SK-N-SH treated with all-trans-retinoic acid at 6 μM for 48 hours (cell line): Measurements from ENCODE around the gene UPK2.
A peak's percentile ranks its signal among the peaks of the same experiment; 100 is the strongest.

Source experiments
- ATAC-seq: fragments of 200-7000 bp; cut with Tn5 transposase; 3 replicates; pipeline ENCODE4 v1.9.1; 2020; ENCODE audit warnings: mild to moderate bottlenecking, moderate library complexity
- ARNTL ChIP-seq: fragments of 450-650 bp; formaldehyde crosslinking; IDR thresholded peaks from 2 replicates; pipeline ENCODE4 v1.5.0; 2020; ENCODE audit warnings: low read depth, mild to moderate bottlenecking, moderate library complexity, borderline replicate concordance
- BACH2 ChIP-seq: fragments of 250-450 bp; sonication (Bioruptor Pico); IDR thresholded peaks from 2 replicates; pipeline ENCODE4 v1.9.0; 2021; ENCODE audit warnings: mild to moderate bottlenecking, borderline replicate concordance
- CSDC2 ChIP-seq: fragments of 250-450 bp; sonication (Bioruptor Pico); IDR thresholded peaks from 2 replicates; pipeline ENCODE4 v1.5.0; 2020; ENCODE audit warnings: mild to moderate bottlenecking, moderate library complexity
- ESRRG ChIP-seq: fragments of 250-450 bp; sonication (Bioruptor Pico); IDR thresholded peaks from 2 replicates; pipeline ENCODE4 v1.6.1; 2021; ENCODE audit warnings: mild to moderate bottlenecking
- ISL1 ChIP-seq: fragments of 250-450 bp; sonication (Bioruptor Pico); IDR thresholded peaks from 2 replicates; pipeline ENCODE4 v2.1.2; 2022; ENCODE audit warnings: mild to moderate bottlenecking, moderate library complexity
- OSR1 ChIP-seq: fragments of 250-450 bp; sonication (Bioruptor Pico); IDR thresholded peaks from 2 replicates; pipeline ENCODE4 v1.8.0; 2022; ENCODE audit warnings: moderate library complexity, mild to moderate bottlenecking, inconsistent platforms
- POU6F1 ChIP-seq: fragments of 250-450 bp; sonication (Bioruptor Pico); IDR thresholded peaks from 2 replicates; pipeline ENCODE4 v1.8.0; 2021; ENCODE audit warnings: low read depth, mild to moderate bottlenecking, moderate library complexity, borderline replicate concordance
- PPARA ChIP-seq: fragments of 250-450 bp; sonication (Bioruptor Pico); IDR thresholded peaks from 2 replicates; pipeline ENCODE4 v1.5.0; 2020; ENCODE audit warnings: mild to moderate bottlenecking, borderline replicate concordance
- RARB ChIP-seq: fragments of 250-450 bp; sonication (Bioruptor Pico); IDR thresholded peaks from 2 replicates; pipeline ENCODE4 v1.8.0; 2021; ENCODE audit warnings: mild to moderate bottlenecking, moderate library complexity
- SNAI2 ChIP-seq: fragments of 250-450 bp; sonication (Bioruptor Pico); IDR thresholded peaks from 2 replicates; pipeline ENCODE4 v1.5.0; 2020; ENCODE audit warnings: mild to moderate bottlenecking, moderate library complexity
- TCF4 ChIP-seq: fragments of 250-450 bp; sonication (Bioruptor Pico); IDR thresholded peaks from 2 replicates; pipeline ENCODE4 v1.8.0; 2021; ENCODE audit warnings: mild to moderate bottlenecking, moderate library complexity, borderline replicate concordance
- TOX ChIP-seq: fragments of 250-450 bp; sonication (Bioruptor Pico); IDR thresholded peaks from 2 replicates; pipeline ENCODE4 v1.8.0; 2021; ENCODE audit warnings: mild to moderate bottlenecking, moderate library complexity, borderline replicate concordance
- ZFP3 ChIP-seq: fragments of 250-450 bp; sonication (Bioruptor Pico); IDR thresholded peaks from 2 replicates; pipeline ENCODE4 v1.5.0; 2020; ENCODE audit warnings: mild to moderate bottlenecking, moderate library complexity
- ZFP30 ChIP-seq: fragments of 450-650 bp; formaldehyde crosslinking; IDR thresholded peaks from 2 replicates; pipeline ENCODE4 v1.5.0; 2022; ENCODE audit warnings: mild to moderate bottlenecking, moderate library complexity
- ZNF565 ChIP-seq: fragments of 450-650 bp; formaldehyde crosslinking; conservative IDR thresholded peaks from 2 replicates; pipeline ENCODE4 v1.5.0; 2020; ENCODE audit warnings: low read depth, mild to moderate bottlenecking, moderate library complexity
- ZNF70 ChIP-seq: fragments of 450-650 bp; formaldehyde crosslinking; IDR thresholded peaks from 2 replicates; pipeline ENCODE4 v1.5.0; 2020; ENCODE audit warnings: mild to moderate bottlenecking, moderate library complexity
- ZNF8 ChIP-seq: fragments of 450-650 bp; formaldehyde crosslinking; IDR thresholded peaks from 2 replicates; pipeline ENCODE4 v1.5.0; 2020; ENCODE audit warnings: mild to moderate bottlenecking, moderate library complexity
- TF ChIP-seq, protein P1 (sequence below): fragments of 250-450 bp; sonication (Bioruptor Pico); IDR thresholded peaks from 2 replicates; pipeline ENCODE4 v1.5.1; 2020; ENCODE audit warnings: low read depth, mild to moderate bottlenecking, moderate library complexity
- TF ChIP-seq, protein P2 (sequence below): fragments of 250-450 bp; sonication (Bioruptor Pico); IDR thresholded peaks from 2 replicates; pipeline ENCODE4 v1.8.0; 2020; ENCODE audit warnings: mild to moderate bottlenecking, moderate library complexity, borderline replicate concordance
- TF ChIP-seq, protein P3 (sequence below): fragments of 250-450 bp; sonication (Bioruptor Pico); IDR thresholded peaks from 2 replicates; pipeline ENCODE4 v1.5.1; 2021; ENCODE audit warnings: mild to moderate bottlenecking, moderate library complexity

UPK2 gene

DNA sequence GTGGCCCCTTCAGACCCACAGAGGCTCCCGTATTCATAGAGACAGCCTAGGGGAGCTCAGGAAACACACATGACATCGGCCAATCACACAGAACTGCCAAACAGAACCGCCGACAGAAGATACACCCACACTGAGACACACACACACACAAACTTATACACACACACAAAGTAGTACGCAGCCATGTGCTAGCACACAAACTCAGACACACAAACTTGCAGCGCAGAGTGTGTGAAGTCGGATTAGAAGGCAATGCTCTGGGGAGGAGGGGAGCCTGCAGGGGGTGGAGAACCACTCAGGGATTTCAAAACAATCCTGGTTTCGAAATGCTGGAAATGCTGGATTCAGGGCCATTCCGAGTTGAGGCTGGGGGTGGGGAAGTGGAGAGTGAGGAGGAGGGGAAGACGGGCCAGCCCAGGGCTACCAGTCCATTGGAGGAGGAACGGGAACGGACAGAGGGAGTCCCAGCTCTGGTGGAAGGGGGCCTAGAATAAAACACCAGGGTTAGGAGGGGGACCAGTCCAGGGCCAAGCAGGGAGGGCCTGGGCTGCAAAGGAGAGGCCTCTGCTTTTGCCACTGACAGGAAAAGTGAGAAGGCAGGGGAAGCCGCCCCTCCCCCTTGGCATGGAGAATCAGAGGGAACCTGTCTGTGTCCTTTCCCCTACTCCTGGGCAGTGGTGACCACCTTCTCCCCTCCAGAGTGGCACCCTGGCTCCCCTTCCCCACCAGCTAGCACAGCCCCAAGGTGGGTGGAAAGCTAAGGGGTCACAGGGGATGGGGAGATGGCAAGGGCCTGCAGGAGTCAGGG lies 34.8 kb upstream of the UPK2 start:
- TF ChIP-seq, protein P1, sequence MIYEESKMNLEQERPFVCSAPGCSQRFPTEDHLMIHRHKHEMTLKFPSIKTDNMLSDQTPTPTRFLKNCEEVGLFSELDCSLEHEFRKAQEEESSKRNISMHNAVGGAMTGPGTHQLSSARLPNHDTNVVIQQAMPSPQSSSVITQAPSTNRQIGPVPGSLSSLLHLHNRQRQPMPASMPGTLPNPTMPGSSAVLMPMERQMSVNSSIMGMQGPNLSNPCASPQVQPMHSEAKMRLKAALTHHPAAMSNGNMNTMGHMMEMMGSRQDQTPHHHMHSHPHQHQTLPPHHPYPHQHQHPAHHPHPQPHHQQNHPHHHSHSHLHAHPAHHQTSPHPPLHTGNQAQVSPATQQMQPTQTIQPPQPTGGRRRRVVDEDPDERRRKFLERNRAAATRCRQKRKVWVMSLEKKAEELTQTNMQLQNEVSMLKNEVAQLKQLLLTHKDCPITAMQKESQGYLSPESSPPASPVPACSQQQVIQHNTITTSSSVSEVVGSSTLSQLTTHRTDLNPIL (CRISPR knock-in tag), result no peak
- TF ChIP-seq ZNF70 (CRISPR knock-in tag) (no peak), ZFP3 (no peak), CSDC2 (no peak), RARB (CRISPR knock-in tag) (no peak), POU6F1 (no peak), ISL1 (CRISPR knock-in tag) (no peak), SNAI2 (CRISPR knock-in tag) (no peak)
- no peak for ATAC-seq

DNA sequence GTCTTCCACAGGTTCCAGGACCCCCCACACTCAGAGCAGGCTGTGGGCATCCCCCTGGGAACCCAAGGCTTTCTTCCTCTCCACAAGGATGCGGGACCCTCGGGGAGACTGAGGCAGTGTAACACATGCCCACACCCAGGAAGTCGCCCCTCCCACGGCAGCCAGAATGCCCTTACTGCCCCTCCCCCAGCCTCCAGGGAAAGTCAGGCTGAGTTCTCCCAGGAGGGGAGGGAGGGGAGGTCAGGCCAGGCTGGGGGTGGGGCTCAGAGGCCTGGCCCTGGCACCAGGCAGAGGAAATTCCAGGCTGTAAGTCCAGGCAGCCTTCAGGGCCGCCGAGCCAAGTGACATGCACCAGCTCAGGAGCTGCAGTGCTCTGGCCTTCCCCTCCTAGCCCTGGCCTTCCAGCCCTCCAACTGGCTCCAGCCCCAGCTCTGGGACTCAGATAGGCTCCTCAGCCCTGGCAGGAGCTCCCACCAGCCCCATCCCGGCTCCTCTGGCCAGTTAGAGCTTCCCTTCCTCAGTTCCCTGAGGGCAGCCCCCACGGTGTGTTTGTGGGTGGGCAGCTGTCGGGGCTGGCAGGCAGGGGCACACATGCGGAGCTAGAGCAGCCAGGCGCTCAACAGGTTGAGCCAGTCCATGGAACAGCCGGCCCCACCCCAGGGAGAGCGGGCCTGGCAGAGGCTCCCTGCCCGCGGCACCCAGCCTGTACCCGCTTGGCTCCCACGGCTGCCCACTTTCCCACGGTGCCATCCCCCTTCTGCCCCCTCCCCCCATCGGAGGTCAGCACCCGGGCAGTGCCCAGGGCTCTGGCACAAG lies 34.0 kb upstream of the UPK2 start:
- peak; percentile 53 for ATAC-seq
- TF ChIP-seq CSDC2, result no peak
- TF ChIP-seq OSR1 (CRISPR knock-in tag), result no peak
- TF ChIP-seq, protein P2, sequence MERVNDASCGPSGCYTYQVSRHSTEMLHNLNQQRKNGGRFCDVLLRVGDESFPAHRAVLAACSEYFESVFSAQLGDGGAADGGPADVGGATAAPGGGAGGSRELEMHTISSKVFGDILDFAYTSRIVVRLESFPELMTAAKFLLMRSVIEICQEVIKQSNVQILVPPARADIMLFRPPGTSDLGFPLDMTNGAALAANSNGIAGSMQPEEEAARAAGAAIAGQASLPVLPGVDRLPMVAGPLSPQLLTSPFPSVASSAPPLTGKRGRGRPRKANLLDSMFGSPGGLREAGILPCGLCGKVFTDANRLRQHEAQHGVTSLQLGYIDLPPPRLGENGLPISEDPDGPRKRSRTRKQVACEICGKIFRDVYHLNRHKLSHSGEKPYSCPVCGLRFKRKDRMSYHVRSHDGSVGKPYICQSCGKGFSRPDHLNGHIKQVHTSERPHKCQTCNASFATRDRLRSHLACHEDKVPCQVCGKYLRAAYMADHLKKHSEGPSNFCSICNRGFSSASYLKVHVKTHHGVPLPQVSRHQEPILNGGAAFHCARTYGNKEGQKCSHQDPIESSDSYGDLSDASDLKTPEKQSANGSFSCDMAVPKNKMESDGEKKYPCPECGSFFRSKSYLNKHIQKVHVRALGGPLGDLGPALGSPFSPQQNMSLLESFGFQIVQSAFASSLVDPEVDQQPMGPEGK (CRISPR knock-in tag), result no peak
- TF ChIP-seq ZNF565, result no peak
- TF ChIP-seq RARB (CRISPR knock-in tag), result no peak

DNA sequence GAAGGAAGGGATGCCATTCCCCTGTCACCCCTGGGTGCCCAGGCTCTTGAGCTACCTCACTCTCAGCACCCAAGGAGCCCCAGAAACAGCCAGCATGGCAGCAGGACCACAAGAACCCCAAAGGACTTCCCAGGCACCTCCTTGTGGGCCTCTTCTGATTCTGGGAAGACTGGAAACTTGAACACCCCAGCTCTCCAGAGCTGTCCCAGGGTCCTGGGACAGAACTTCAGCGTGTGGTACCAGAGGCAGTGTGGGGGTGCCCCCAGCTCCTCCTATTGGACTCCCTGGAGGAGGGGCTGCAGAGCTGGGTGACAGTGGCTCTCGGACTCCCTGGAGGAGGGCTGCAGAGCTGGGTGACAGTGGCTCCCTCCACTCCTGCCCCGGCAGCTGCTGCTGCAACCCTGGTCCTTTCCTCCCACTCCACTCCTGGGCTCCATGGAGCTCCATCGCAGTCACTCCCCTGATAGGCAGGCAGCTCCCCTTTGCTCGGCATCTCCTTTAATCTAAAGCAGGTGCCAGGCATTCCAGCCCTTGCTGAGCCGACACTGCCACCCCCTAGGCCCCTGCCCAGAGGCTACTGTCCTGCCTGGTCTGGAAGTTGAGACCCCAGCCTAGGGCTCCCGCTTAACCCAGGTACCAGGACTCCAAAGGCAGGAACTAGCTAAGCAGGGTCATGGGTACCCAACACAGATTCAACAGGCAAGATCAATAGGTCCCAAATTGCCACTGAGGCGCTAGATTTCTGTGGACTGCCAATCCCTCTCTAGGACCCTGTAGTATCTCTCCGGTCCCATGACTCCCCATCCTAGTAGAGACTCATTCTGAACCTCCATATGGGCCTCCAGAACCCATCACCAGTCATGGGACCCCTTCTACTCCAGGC lies 33.1 kb upstream of the UPK2 start:
- TF ChIP-seq POU6F1, result no peak
- no peak for TF ChIP-seq ZNF565
- no peak for TF ChIP-seq ZNF8
- TF ChIP-seq PPARA (CRISPR knock-in tag), result no peak
- TF ChIP-seq TOX (CRISPR knock-in tag), result no peak
- TF ChIP-seq CSDC2, result no peak
- no peak for TF ChIP-seq OSR1 (CRISPR knock-in tag)
- no peak for TF ChIP-seq ZFP30 (CRISPR knock-in tag)
- TF ChIP-seq, protein P3, sequence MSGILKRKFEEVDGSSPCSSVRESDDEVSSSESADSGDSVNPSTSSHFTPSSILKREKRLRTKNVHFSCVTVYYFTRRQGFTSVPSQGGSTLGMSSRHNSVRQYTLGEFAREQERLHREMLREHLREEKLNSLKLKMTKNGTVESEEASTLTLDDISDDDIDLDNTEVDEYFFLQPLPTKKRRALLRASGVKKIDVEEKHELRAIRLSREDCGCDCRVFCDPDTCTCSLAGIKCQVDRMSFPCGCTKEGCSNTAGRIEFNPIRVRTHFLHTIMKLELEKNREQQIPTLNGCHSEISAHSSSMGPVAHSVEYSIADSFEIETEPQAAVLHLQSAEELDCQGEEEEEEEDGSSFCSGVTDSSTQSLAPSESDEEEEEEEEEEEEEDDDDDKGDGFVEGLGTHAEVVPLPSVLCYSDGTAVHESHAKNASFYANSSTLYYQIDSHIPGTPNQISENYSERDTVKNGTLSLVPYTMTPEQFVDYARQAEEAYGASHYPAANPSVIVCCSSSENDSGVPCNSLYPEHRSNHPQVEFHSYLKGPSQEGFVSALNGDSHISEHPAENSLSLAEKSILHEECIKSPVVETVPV (CRISPR knock-in tag), result no peak
- no peak for TF ChIP-seq ISL1 (CRISPR knock-in tag)
- no peak for TF ChIP-seq BACH2 (CRISPR knock-in tag)
- TF ChIP-seq ZNF70 (CRISPR knock-in tag), result no peak
- no peak for TF ChIP-seq ZFP3
- TF ChIP-seq, protein P1 (CRISPR knock-in tag), result no peak
- TF ChIP-seq TCF4, result no peak
- TF ChIP-seq ESRRG (CRISPR knock-in tag), result no peak
- no peak for TF ChIP-seq ARNTL (CRISPR knock-in tag)
- TF ChIP-seq RARB (CRISPR knock-in tag), result no peak
- TF ChIP-seq, all 23 proteins: peak for 0
- ATAC-seq, result no peak
